SK-N-SH (cell line): Measurements from ENCODE around the gene SND1. TPM values are rescaled to one million over a fixed set of nuclear protein-coding genes. Genes with fewer than 3 reads are reported as not detected.

Experiments
- CTCF ChIA-PET: fragments of 300-600, 350-600 bp; formaldehyde crosslinking; extraction: SDS; loops from one replicate; lab custom pipeline; 2021; lab: Yijun Ruan, JAX
- POLR2A ChIA-PET: fragments of 350-600 bp; sonication (Branson Sonifier 250); formaldehyde crosslinking; extraction: SDS; loops from one replicate; lab custom pipeline; 2020; ENCODE audit warnings: antibody characterized with exemption, inconsistent platforms; lab: Yijun Ruan, JAX
- DNase-seq: peaks from one replicate; pipeline ENCODE4 v3.0.0; 2012
- H2AFZ ChIP-seq: fragments of 200-600 bp; sonication (generic); 2 replicates; pipeline ENCODE4 v1.8.1; 2016; ENCODE audit warnings: antibody characterized with exemption, mild to moderate bottlenecking, low read depth
- H3F3A ChIP-seq: fragments of 200-600 bp; sonication (generic); replicated peaks from 2 replicates; pipeline ENCODE3; 2016; ENCODE audit warnings: antibody characterized with exemption, mild to moderate bottlenecking; ENCODE audit not compliant: insufficient read depth
- H3K27ac ChIP-seq, 2 experiments: fragments of 200-500 bp in 1 of 2; fragments of 200-600 bp in 1 of 2; sonication (Bioruptor generic) in 1 of 2; sonication (generic), shearing (Covaris generic) in 1 of 2; 2 replicates each; pipeline versions ENCODE4 v1.5.1 to v1.6.1; 2014 to 2016; ENCODE audit warnings: low read depth in 2 of 2, inconsistent platforms in 1 of 2, low read length in 1 of 2, mild to moderate bottlenecking in 1 of 2, mixed read lengths in 1 of 2
- H3K27me3 ChIP-seq: fragments of 200-600 bp; sonication (generic), shearing (Covaris generic); 2 replicates; pipeline ENCODE4 v1.6.1; 2016; ENCODE audit warnings: mixed run types; ENCODE audit not compliant: insufficient read depth
- H3K36me3 ChIP-seq, 2 experiments: fragments of 200-500 bp in 1 of 2; fragments of 200-600 bp in 1 of 2; sonication (Bioruptor generic) in 1 of 2; sonication (generic) in 1 of 2; replicated peaks in 1 of 2; 2 replicates each; pipeline versions ENCODE3 to v1.5.1; 2014 to 2016; ENCODE audit warnings: low read length in 1 of 2, mild to moderate bottlenecking in 1 of 2; ENCODE audit not compliant: insufficient read depth in 2 of 2, control insufficient read depth in 1 of 2
- H3K4me1 ChIP-seq, 2 experiments: fragments of 200-500 bp in 1 of 2; fragments of 200-600 bp in 1 of 2; sonication (Bioruptor generic) in 1 of 2; sonication (generic), shearing (Covaris generic) in 1 of 2; 2 replicates each; pipeline versions ENCODE4 v1.5.1 to v1.6.1; 2014 to 2016; ENCODE audit warnings: low read depth in 1 of 2, low read length in 1 of 2, mixed run types in 1 of 2; ENCODE audit not compliant: insufficient read depth in 2 of 2, control insufficient read depth in 1 of 2
- H3K4me2 ChIP-seq: fragments of 200-600 bp; sonication (generic), shearing (Covaris generic); 2 replicates; pipeline ENCODE4 v1.6.1; 2017; ENCODE audit warnings: mixed run types
- H3K4me3 ChIP-seq, 2 experiments: fragments of 200-500 bp in 1 of 2; fragments of 200-600 bp in 1 of 2; sonication (Bioruptor generic) in 1 of 2; sonication (generic), shearing (Covaris generic) in 1 of 2; 2 replicates each; pipeline versions ENCODE4 v1.5.1 to v1.8.1; 2014 to 2016; ENCODE audit warnings: low read depth in 2 of 2, inconsistent platforms in 1 of 2, low read length in 1 of 2, mild to moderate bottlenecking in 1 of 2, mixed read lengths in 1 of 2, moderate library complexity in 1 of 2
- H3K79me2 ChIP-seq: fragments of 200-600 bp; sonication (generic); 2 replicates; pipeline ENCODE4 v1.8.1; 2017; ENCODE audit warnings: mild to moderate bottlenecking; ENCODE audit not compliant: insufficient read depth
- H3K9ac ChIP-seq: fragments of 200-600 bp; sonication (generic); 2 replicates; pipeline ENCODE4 v1.6.1; 2017; ENCODE audit warnings: mixed run types
- H3K9me2 ChIP-seq: fragments of 200-600 bp; sonication (generic); 2 replicates; pipeline ENCODE4 v1.6.1; 2017; ENCODE audit warnings: mixed run types
- H3K9me3 ChIP-seq: fragments of 200-600 bp; sonication (generic); 2 replicates; pipeline ENCODE4 v1.6.1; 2017; ENCODE audit warnings: mixed run types, mild to moderate bottlenecking, moderate library complexity
- H4K20me1 ChIP-seq: fragments of 200-600 bp; sonication (generic); 2 replicates; pipeline ENCODE4 v1.6.1; 2017; ENCODE audit warnings: mild to moderate bottlenecking, mixed run types; ENCODE audit not compliant: insufficient read depth
- CHD2 ChIP-seq: fragments of 150-350 bp; IDR thresholded peaks from 2 replicates; pipeline ENCODE4 v1.6.1; 2018; ENCODE audit warnings: low read length; ENCODE audit not compliant: partially characterized antibody
- FOSL2 ChIP-seq: IDR thresholded peaks from 2 replicates; pipeline ENCODE4 v1.4.0; 2012; ENCODE audit warnings: low read depth, mild to moderate bottlenecking, moderate library complexity, borderline replicate concordance
- GABPA ChIP-seq: IDR thresholded peaks from 2 replicates; pipeline ENCODE4 v1.4.0; 2012; ENCODE audit warnings: low read depth, mild to moderate bottlenecking
- GATA2 ChIP-seq: sonication (generic); formaldehyde crosslinking; IDR thresholded peaks from 2 replicates; pipeline ENCODE4 v1.5.0; 2020; ENCODE audit warnings: mild to moderate bottlenecking, missing genetic modification reagents
- JUND ChIP-seq: IDR thresholded peaks from 2 replicates; pipeline ENCODE4 v1.4.0; 2012
- MXI1 ChIP-seq: IDR thresholded peaks from 2 replicates; pipeline ENCODE4 v1.6.1; 2012; ENCODE audit warnings: mild to moderate bottlenecking, low read depth, low read length, improper control_type of control experiment
- RFX5 ChIP-seq: IDR thresholded peaks from 2 replicates; pipeline ENCODE4 v1.6.1; 2012; ENCODE audit warnings: mild to moderate bottlenecking, improper control_type of control experiment, low read length
- RXRA ChIP-seq: IDR thresholded peaks from 2 replicates; pipeline ENCODE4 v1.4.0; 2012; ENCODE audit warnings: low read depth, mild to moderate bottlenecking, borderline replicate concordance
- SMC3 ChIP-seq: IDR thresholded peaks from 2 replicates; pipeline ENCODE4 v1.6.1; 2012; ENCODE audit warnings: low read depth, low read length, improper control_type of control experiment
- TAF1 ChIP-seq: IDR thresholded peaks from 2 replicates; pipeline ENCODE4 v1.6.1; 2012; ENCODE audit warnings: low read depth, mild to moderate bottlenecking, low read length, moderate library complexity, borderline replicate concordance
- WGBS: methylation state at CpG from one replicate; pipeline ENCODE4 v1.1.6; 2017; ENCODE audit warnings: low lambda C conversion rate; 5-methylcytosine and 5-hydroxymethylcytosine counted together
- polyA plus RNA-seq, 3 experiments: library from polyadenylated mRNA; depleted of rRNA; stranded (reverse); fragments of >200 nt; gene quantifications; 2 replicates each; pipeline ENCODE4 v1.2.3, GENCODE V29; 2012
- TF ChIP-seq, protein P1 (sequence below): IDR thresholded peaks from 2 replicates; pipeline ENCODE4 v1.4.0; 2012; ENCODE audit warnings: low read depth, borderline replicate concordance
- TF ChIP-seq, protein P2 (sequence below): fragments of 150-350 bp; IDR thresholded peaks from 2 replicates; pipeline ENCODE4 v1.6.1; 2017; ENCODE audit warnings: antibody characterized with exemption, low read length, low read depth, borderline replicate concordance
- TF ChIP-seq, protein P3 (sequence below): IDR thresholded peaks from 2 replicates; pipeline ENCODE4 v1.4.0; 2012; ENCODE audit warnings: low read depth, borderline replicate concordance

Gene SND1
- polyA plus RNA-seq, 1 of the 3 experiments (the other 2 are of a cell fraction): 165 TPM

- Histone ChIP-seq H3K4me1 (no peaks in the 10 kb centered on the region), H3K4me2 (no peak overlapping the region), H4K20me1 (peaks cover 21% of the 10 kb centered on the region), H3K4me3 (no peak overlapping the region), H3K9ac (no peak overlapping the region), H3K27ac (no peak overlapping the region), H3K27me3 (no peaks in the 10 kb centered on the region), H3K9me3 (no peaks in the 10 kb centered on the region), H2AFZ (no peak overlapping the region), H3K9me2 (no peaks in the 10 kb centered on the region), H3K36me3 (peaks cover 0 to 13% of the 10 kb centered on the region in 2 experiments), H3F3A (peaks cover 6% of the 10 kb centered on the region), H3K79me2 (peaks cover 44% of the 10 kb centered on the region)
- ChIA-PET CTCF (interaction anchor here (1.1 to 1.7 kb wide), 3 partner anchors 11 to 98 kb away, joined by 3 to 4 read pairs (median 3); no protein-coding TSS in a partner anchor), POLR2A (no interaction called here)
- DNase-seq: no peak
- 96% methylated on average over 2 of the region's 2 CpGs for WGBS
- no peak for TF ChIP-seq GATA2 (CRISPR knock-in tag)
- no peak for TF ChIP-seq MXI1
- TF ChIP-seq RXRA: no peak
- TF ChIP-seq RFX5: no peak
- TF ChIP-seq, protein P1, sequence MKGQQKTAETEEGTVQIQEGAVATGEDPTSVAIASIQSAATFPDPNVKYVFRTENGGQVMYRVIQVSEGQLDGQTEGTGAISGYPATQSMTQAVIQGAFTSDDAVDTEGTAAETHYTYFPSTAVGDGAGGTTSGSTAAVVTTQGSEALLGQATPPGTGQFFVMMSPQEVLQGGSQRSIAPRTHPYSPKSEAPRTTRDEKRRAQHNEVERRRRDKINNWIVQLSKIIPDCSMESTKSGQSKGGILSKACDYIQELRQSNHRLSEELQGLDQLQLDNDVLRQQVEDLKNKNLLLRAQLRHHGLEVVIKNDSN: no peak
- no peak for TF ChIP-seq GABPA
- no peak for TF ChIP-seq JUND
- TF ChIP-seq FOSL2: no peak
- TF ChIP-seq, protein P2, sequence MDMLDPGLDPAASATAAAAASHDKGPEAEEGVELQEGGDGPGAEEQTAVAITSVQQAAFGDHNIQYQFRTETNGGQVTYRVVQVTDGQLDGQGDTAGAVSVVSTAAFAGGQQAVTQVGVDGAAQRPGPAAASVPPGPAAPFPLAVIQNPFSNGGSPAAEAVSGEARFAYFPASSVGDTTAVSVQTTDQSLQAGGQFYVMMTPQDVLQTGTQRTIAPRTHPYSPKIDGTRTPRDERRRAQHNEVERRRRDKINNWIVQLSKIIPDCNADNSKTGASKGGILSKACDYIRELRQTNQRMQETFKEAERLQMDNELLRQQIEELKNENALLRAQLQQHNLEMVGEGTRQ: no peak
- TF ChIP-seq SMC3: no peak
- TF ChIP-seq, protein P3, sequence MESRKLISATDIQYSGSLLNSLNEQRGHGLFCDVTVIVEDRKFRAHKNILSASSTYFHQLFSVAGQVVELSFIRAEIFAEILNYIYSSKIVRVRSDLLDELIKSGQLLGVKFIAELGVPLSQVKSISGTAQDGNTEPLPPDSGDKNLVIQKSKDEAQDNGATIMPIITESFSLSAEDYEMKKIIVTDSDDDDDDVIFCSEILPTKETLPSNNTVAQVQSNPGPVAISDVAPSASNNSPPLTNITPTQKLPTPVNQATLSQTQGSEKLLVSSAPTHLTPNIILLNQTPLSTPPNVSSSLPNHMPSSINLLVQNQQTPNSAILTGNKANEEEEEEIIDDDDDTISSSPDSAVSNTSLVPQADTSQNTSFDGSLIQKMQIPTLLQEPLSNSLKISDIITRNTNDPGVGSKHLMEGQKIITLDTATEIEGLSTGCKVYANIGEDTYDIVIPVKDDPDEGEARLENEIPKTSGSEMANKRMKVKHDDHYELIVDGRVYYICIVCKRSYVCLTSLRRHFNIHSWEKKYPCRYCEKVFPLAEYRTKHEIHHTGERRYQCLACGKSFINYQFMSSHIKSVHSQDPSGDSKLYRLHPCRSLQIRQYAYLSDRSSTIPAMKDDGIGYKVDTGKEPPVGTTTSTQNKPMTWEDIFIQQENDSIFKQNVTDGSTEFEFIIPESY: no peak
- TF ChIP-seq CHD2: no peak
- TF ChIP-seq TAF1: no peak
Observed at GRCh38 chr7:127913686-127914085, 261.7 kb downstream of the SND1 start.

- Histone ChIP-seq H3K27me3 (no peaks in the 10 kb centered on the region), H3K9me3 (no peaks in the 10 kb centered on the region), H3K27ac (no peak overlapping the region), H3K36me3 (peaks cover 0 to 9% of the 10 kb centered on the region in 2 experiments), H3K4me3 (no peak overlapping the region), H3K79me2 (peaks cover 34% of the 10 kb centered on the region), H4K20me1 (peaks cover 26% of the 10 kb centered on the region; the same call in 1 of the 2 replicates), H3K9ac (no peak overlapping the region), H3K4me2 (no peak overlapping the region), H2AFZ (no peak overlapping the region), H3K4me1 (no peaks in the 10 kb centered on the region), H3F3A (peaks cover 16% of the 10 kb centered on the region), H3K9me2 (no peaks in the 10 kb centered on the region)
- TF ChIP-seq JUND (no peak), RXRA (no peak)
- 98% methylated on average over 6 of the region's 6 CpGs for WGBS
- DNase-seq: no peak
- POLR2A ChIA-PET: no interaction called here
- CTCF ChIA-PET: no interaction called here
Observed at GRCh38 chr7:127914693-127915092, 262.7 kb downstream of the SND1 start.
